H1 (cell line): ENCODE data around the gene TMEM125. TPM values are rescaled to one million over a fixed set of nuclear protein-coding genes. Genes with fewer than 3 reads are reported as not detected.

Source experiments
- CTCF ChIA-PET: fragments of 300-600 bp; sonication (Branson Sonifier 250); formaldehyde crosslinking; loops from one replicate; lab custom pipeline; 2021; ENCODE audit not compliant: partially characterized antibody; lab: Charles Lee
- POLR2A ChIA-PET: fragments of 300-600 bp; sonication (Branson Sonifier 250); formaldehyde crosslinking; loops from one replicate; lab custom pipeline; 2021; ENCODE audit warnings: inconsistent platforms; ENCODE audit not compliant: partially characterized antibody; lab: Charles Lee
- DNase-seq, 2 experiments: peaks; one replicate each; pipeline versions ENCODE4 v3.0.0 to v3.0.0-alpha.2; 2010 to 2022; ENCODE audit warnings: low spot score in 2 of 2, low read depth in 1 of 2, mixed read lengths in 1 of 2
- FAIRE-seq: peaks from 2 replicates; lab custom pipeline; 2011; peaks lifted over from hg19 to GRCh38; lab: Jason Lieb, UNC
- H2AFZ ChIP-seq: 2 replicates; pipeline ENCODE4 v1.8.1; 2012; ENCODE audit warnings: low read length, inconsistent platforms
- H2AK5ac ChIP-seq: 2 replicates; pipeline ENCODE4 v1.6.1; 2013; ENCODE audit warnings: low read depth, low read length
- H2BK120ac ChIP-seq: replicated peaks from 2 replicates; pipeline ENCODE3; 2013; ENCODE audit warnings: low read depth, low read length, inconsistent platforms
- H2BK12ac ChIP-seq: 2 replicates; pipeline ENCODE4 v1.6.1; 2013; ENCODE audit warnings: low read depth, low read length
- H2BK15ac ChIP-seq: 2 replicates; pipeline ENCODE4 v1.6.1; 2013; ENCODE audit warnings: low read length
- H2BK20ac ChIP-seq: 2 replicates; pipeline ENCODE4 v1.6.1; 2013; ENCODE audit warnings: low read length
- H2BK5ac ChIP-seq: 2 replicates; pipeline ENCODE4 v1.6.1; 2013; ENCODE audit warnings: low read depth, low read length
- H3K14ac ChIP-seq: 2 replicates; pipeline ENCODE4 v1.6.1; 2013; ENCODE audit warnings: inconsistent platforms; ENCODE audit not compliant: insufficient read length
- H3K18ac ChIP-seq: 2 replicates; pipeline ENCODE4 v1.6.1; 2013; ENCODE audit warnings: low read length; ENCODE audit errors: extremely low read depth
- H3K23ac ChIP-seq: 2 replicates; pipeline ENCODE4 v1.6.1; 2013; ENCODE audit warnings: inconsistent platforms; ENCODE audit not compliant: insufficient read length
- H3K23me2 ChIP-seq: 2 replicates; pipeline ENCODE4 v1.6.1; 2013; ENCODE audit warnings: low read depth, low read length
- H3K27ac ChIP-seq: 2 replicates; pipeline ENCODE4 v1.6.1; 2011; ENCODE audit warnings: low read depth, low read length, inconsistent platforms
- H3K27me3 ChIP-seq, 4 experiments: replicated peaks in 1 of 4; 1 replicate in 1 of 4; 2 replicates in 3 of 4; pipeline versions ENCODE4 v1.6.1 to v1.8.1; 2011 to 2013; ENCODE audit warnings: low read length in 3 of 4, mild to moderate bottlenecking in 3 of 4, inconsistent platforms in 2 of 4, mixed read lengths in 2 of 4, moderate library complexity in 1 of 4; ENCODE audit not compliant: control insufficient read depth in 3 of 4, insufficient read depth in 3 of 4; ENCODE audit errors: extremely low read depth in 1 of 4
- H3K36me3 ChIP-seq, 4 experiments: 2 replicates each; pipeline versions ENCODE4 v1.6.1 to v1.8.1; 2011 to 2013; ENCODE audit warnings: mild to moderate bottlenecking in 4 of 4, low read length in 3 of 4, moderate library complexity in 2 of 4, control low read depth in 1 of 4, inconsistent platforms in 1 of 4; ENCODE audit not compliant: insufficient read depth in 4 of 4, control insufficient read depth in 2 of 4
- H3K4ac ChIP-seq: replicated peaks from 2 replicates; pipeline ENCODE3; 2013; ENCODE audit warnings: low read length, low read depth, mixed read lengths, inconsistent platforms; ENCODE audit not compliant: insufficient read length
- H3K4me1 ChIP-seq, 4 experiments: replicated peaks in 1 of 4; 1 replicate in 1 of 4; 2 replicates in 3 of 4; pipeline versions ENCODE4 v1.6.1 to v1.8.1; 2011 to 2013; ENCODE audit warnings: low read length in 3 of 4, inconsistent platforms in 2 of 4, mixed read lengths in 1 of 4; ENCODE audit not compliant: insufficient read depth in 4 of 4, control insufficient read depth in 3 of 4
- H3K4me2 ChIP-seq, 2 experiments: 2 replicates each; pipeline versions ENCODE4 v1.6.1 to v1.8.1; 2011 to 2013; ENCODE audit warnings: low read depth in 2 of 2, low read length in 2 of 2, control low read depth in 1 of 2, inconsistent platforms in 1 of 2, mild to moderate bottlenecking in 1 of 2; ENCODE audit not compliant: insufficient read depth in 1 of 2
- H3K4me3 ChIP-seq, 4 experiments: fragments of 200-600, 300-600 bp in 1 of 4; sonication (generic), shearing (Covaris generic), sonication (Bioruptor Twin) in 1 of 4; 2 replicates each; pipeline versions ENCODE4 v1.5.1 to v1.8.1; 2011 to 2016; ENCODE audit warnings: low read length in 4 of 4, low read depth in 3 of 4, control low read depth in 2 of 4, inconsistent platforms in 2 of 4, mild to moderate bottlenecking in 2 of 4, mixed read lengths in 1 of 4, moderate library complexity in 1 of 4; ENCODE audit not compliant: insufficient read depth in 2 of 4; ENCODE audit errors: extremely low read depth in 1 of 4
- H3K56ac ChIP-seq: replicated peaks from 2 replicates; pipeline ENCODE3; 2013; ENCODE audit warnings: low read depth, mild to moderate bottlenecking, mixed read lengths, low read length, inconsistent platforms; ENCODE audit not compliant: insufficient read length
- H3K79me1 ChIP-seq: 2 replicates; pipeline ENCODE4 v1.6.1; 2013; ENCODE audit warnings: low read depth, low read length, control low read depth
- H3K79me2 ChIP-seq, 2 experiments: 2 replicates each; pipeline versions ENCODE4 v1.6.1 to v1.8.1; 2012 to 2013; ENCODE audit warnings: low read length in 2 of 2, mild to moderate bottlenecking in 2 of 2, inconsistent platforms in 1 of 2; ENCODE audit not compliant: insufficient read depth in 2 of 2, control insufficient read depth in 1 of 2
- H3K9ac ChIP-seq, 4 experiments: replicated peaks in 1 of 4; 1 replicate in 1 of 4; 2 replicates in 3 of 4; pipeline versions ENCODE4 v1.6.1 to v1.8.1; 2011 to 2013; ENCODE audit warnings: low read depth in 3 of 4, low read length in 3 of 4, control low read depth in 2 of 4, mild to moderate bottlenecking in 2 of 4, moderate library complexity in 2 of 4, inconsistent platforms in 1 of 4; ENCODE audit errors: extremely low read depth in 1 of 4
- H3K9me3 ChIP-seq, 2 experiments: 2 replicates each; pipeline versions ENCODE4 v1.6.1 to v1.8.1; 2012 to 2013; ENCODE audit warnings: mild to moderate bottlenecking in 2 of 2, moderate library complexity in 2 of 2, control low read depth in 1 of 2, inconsistent platforms in 1 of 2, low read depth in 1 of 2, low read length in 1 of 2, mixed read lengths in 1 of 2; ENCODE audit not compliant: insufficient read depth in 2 of 2
- H4K20me1 ChIP-seq, 2 experiments: replicated peaks in 1 of 2; 2 replicates each; pipeline versions ENCODE3 to v1.8.1; 2011 to 2013; ENCODE audit warnings: inconsistent platforms in 2 of 2, low read length in 2 of 2, mild to moderate bottlenecking in 1 of 2; ENCODE audit not compliant: insufficient read depth in 2 of 2, control insufficient read depth in 1 of 2
- H4K5ac ChIP-seq: 2 replicates; pipeline ENCODE4 v1.6.1; 2013; ENCODE audit warnings: low read length, low read depth, mixed read lengths, inconsistent platforms; ENCODE audit not compliant: insufficient read length
- H4K8ac ChIP-seq: 2 replicates; pipeline ENCODE4 v1.8.0; 2013; ENCODE audit warnings: mild to moderate bottlenecking, moderate library complexity, low read length, inconsistent platforms; ENCODE audit not compliant: insufficient read depth; ENCODE audit errors: extremely low read depth
- H4K91ac ChIP-seq: replicated peaks from 2 replicates; pipeline ENCODE3; 2013; ENCODE audit warnings: low read length, mixed read lengths, inconsistent platforms; ENCODE audit not compliant: insufficient read length
- CBX5 ChIP-seq: fragments of 300-800, 300-1000 bp; sonication (generic); IDR thresholded peaks from 2 replicates; pipeline ENCODE4 v1.7.1; 2016; ENCODE audit warnings: antibody characterized with exemption, low read length, low read depth
- CEBPB ChIP-seq: IDR thresholded peaks from 2 replicates; pipeline ENCODE4 v1.6.1; 2012; ENCODE audit warnings: low read depth, low read length
- E2F6 ChIP-seq: IDR thresholded peaks from 2 replicates; pipeline ENCODE4 v1.6.1; 2012; ENCODE audit warnings: inconsistent platforms
- JUND ChIP-seq: IDR thresholded peaks from 2 replicates; pipeline ENCODE4 v1.6.1; 2011; ENCODE audit warnings: mild to moderate bottlenecking, improper control_type of control experiment, low read length
- RAD21 ChIP-seq, 2 experiments: IDR thresholded peaks in 1 of 2; conservative IDR thresholded peaks in 1 of 2; 2 replicates each; pipeline ENCODE4 v1.6.1; 2011; ENCODE audit warnings: low read depth in 2 of 2, low read length in 2 of 2, improper control_type of control experiment in 1 of 2, inconsistent platforms in 1 of 2, mild to moderate bottlenecking in 1 of 2, moderate library complexity in 1 of 2
- SP1 ChIP-seq: IDR thresholded peaks from 2 replicates; pipeline ENCODE4 v1.6.1; 2011; ENCODE audit warnings: low read depth, low read length
- SRF ChIP-seq: IDR thresholded peaks from 2 replicates; pipeline ENCODE4 v1.6.1; 2011; ENCODE audit warnings: mild to moderate bottlenecking, low read depth, low read length, moderate library complexity
- USF2 ChIP-seq: IDR thresholded peaks from 2 replicates; pipeline ENCODE4 v1.6.1; 2011; ENCODE audit warnings: low read length, improper control_type of control experiment
- YY1 ChIP-seq: IDR thresholded peaks from 2 replicates; pipeline ENCODE4 v1.6.1; 2011; ENCODE audit warnings: low read depth, mild to moderate bottlenecking, low read length
- WGBS, 2 experiments: shearing (Covaris generic) in 1 of 2; methylation state at CpG; one replicate each; pipeline versions ENCODE4 v1.1.6 to v1.1.7; 2013 to 2015; ENCODE audit warnings: low lambda C conversion rate in 2 of 2, mixed read lengths in 2 of 2, inconsistent platforms in 1 of 2, low coverage in 1 of 2, missing lambda C conversion rate in 1 of 2; ENCODE audit not compliant: insufficient replicate concordance in 2 of 2, insufficient coverage in 1 of 2, insufficient read length in 1 of 2; ENCODE audit errors: extremely low coverage in 1 of 2, missing lambda C conversion rate in 1 of 2; 5-methylcytosine and 5-hydroxymethylcytosine counted together
- polyA plus RNA-seq, 7 experiments: library from polyadenylated mRNA; depleted of rRNA in 3 of 7; stranded (reverse) in 5 of 7; unstranded in 2 of 7; fragments of >200 nt in 5 of 7; fragments of 200-250 nt in 2 of 7; gene quantifications; 1 replicate in 5 of 7; 2 replicates in 1 of 7; 4 replicates in 1 of 7; pipeline versions ENCODE4 v1.2.1 to v1.2.3, GENCODE V29; 2011 to 2013; ENCODE audit warnings: missing spikeins in 2 of 7, mixed read lengths in 2 of 7
- total RNA-seq: library from RNA; stranded (reverse); fragmentation: NEBNext Ultra II Directional; extraction: Animal tissue kit (Norgen Biotek cat#: 25700); gene quantifications from 2 replicates; pipeline ENCODE4 v1.2.1, GENCODE V29; 2021
- TF ChIP-seq, protein P1 (sequence below): IDR thresholded peaks from 2 replicates; pipeline ENCODE4 v1.6.1; 2012; ENCODE audit warnings: inconsistent platforms

Gene TMEM125
- total and polyA plus RNA-seq, 2 of the 8 experiments (the other 6 are each of a cell fraction or from before 2014, with no cell fraction given): 26.5 to 46.7 TPM

- Histone ChIP-seq H3K18ac (0 out of 2 replicates have a peak overlapping the region, but pooled peaks have one; percentile 3), H3K23ac (no peak overlapping the region), H3K27me3 (no peaks in the 10 kb centered on the region), H2BK120ac (no peak overlapping the region), H4K20me1 (no peaks in the 10 kb centered on the region), H2AK5ac (no peak overlapping the region), H3K36me3 (no peaks in the 10 kb centered on the region), H3K9me3 (no peaks in the 10 kb centered on the region), H3K79me1 (no peaks in the 10 kb centered on the region), H3K4me3 (no peak overlapping the region), H2BK15ac (no peak overlapping the region), H3K9ac (no peak overlapping the region), H3K56ac (no peak overlapping the region), H4K5ac (no peak overlapping the region), H3K4me2 (no peak overlapping the region), H3K79me2 (no peaks in the 10 kb centered on the region), H2BK12ac (no peak overlapping the region; the same call in 1 of the 2 replicates), H4K91ac (no peak overlapping the region), H3K4ac (no peak overlapping the region), H3K14ac (no peak overlapping the region), H4K8ac (peak overlapping the region; percentile 87; the same call in 1 of the 2 replicates), H3K27ac (no peak overlapping the region), H3K4me1 (peaks cover 0 to 5% (median 3%) of the 10 kb centered on the region in 4 experiments; a peak in 3 of 7 replicates), H3K23me2 (no peaks in the 10 kb centered on the region), H2BK5ac (no peak overlapping the region), H2AFZ (peak overlapping the region; percentile 57), H2BK20ac (no peak overlapping the region)
- POLR2A ChIA-PET: interaction anchor here (1.5 to 1.7 kb wide), 2 partner anchors 10 to 131 kb away, joined by 5 to 9 read pairs; partner anchors contain the start of gene CDC20
- DNase-seq (peak; percentile 80 to 98), FAIRE-seq (peak; percentile 99)
- CTCF ChIA-PET: interaction anchor here (0.6 to 9.8 kb wide), 47 partner anchors 10 to 463 kb away, joined by 3 to 131 read pairs (median 4); partner anchors contain the start of genes C1orf210 and MPL
- 44% methylated on average over 10 of the region's 10 CpGs; no CpG with 5 or more reads in 1 of the 2 experiments for WGBS, 2 experiments
- TF ChIP-seq SP1 (no peak), E2F6 (no peak), CEBPB (no peak), USF2 (no peak), RAD21 (IDR thresholded peaks at IDR 0.05 in 1 of 2, conservative IDR thresholded peaks at IDR 0.05 in 1 of 2; ENCODE audit: low read depth in 2 of 2, low read length in 2 of 2) (peak; percentile 99 to 100), JUND (0 out of 2 replicates have a peak, but pooled peaks have one; percentile 6), SRF (no peak), YY1 (0 out of 2 replicates have a peak, but pooled peaks have one; percentile 47), CBX5 (no peak)
- TF ChIP-seq, protein P1, sequence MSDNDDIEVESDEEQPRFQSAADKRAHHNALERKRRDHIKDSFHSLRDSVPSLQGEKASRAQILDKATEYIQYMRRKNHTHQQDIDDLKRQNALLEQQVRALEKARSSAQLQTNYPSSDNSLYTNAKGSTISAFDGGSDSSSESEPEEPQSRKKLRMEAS: 0 out of 2 replicates have a peak, but pooled peaks have one; percentile 23
Observed at GRCh38 chr1:43227143-43227764, 42.5 kb upstream of the TMEM125 start.
